ENCODE results near the gene JARID2.

- TF ChIP-seq CTCF (optimal IDR thresholded peaks at IDR 0.05 in 1 of 3, IDR thresholded peaks at IDR 0.05 in 1 of 3, conservative IDR thresholded peaks at IDR 0.05 in 1 of 3; ENCODE audit: extremely low read depth in 1 of 3, insufficient read depth in 2 of 3, low read length in 3 of 3) (no peak), EZH2 (IDR thresholded peaks at IDR 0.05; ENCODE audit: low read length) (no peak)
Measured at GRCh38 chr6:15475261-15475660, 229.4 kb downstream of the JARID2 start.

Data from keratinocyte (primary cell).